Natural killer cell (primary cell): ENCODE data around the gene LMX1A. TPM values are rescaled to one million over a fixed set of nuclear protein-coding genes. Genes with fewer than 3 reads are reported as not detected.

Source experiments
- ATAC-seq, 3 donors: fragments of 150-1000 bp in 2 of 3; fragments of 200-7000 bp in 1 of 3; cut with Tn5 transposase; 1 replicate in 1 of 3; 2 replicates in 2 of 3; pipeline ENCODE4 v1.10.0; 2021; ENCODE audit warnings: mild to moderate bottlenecking in 2 of 3, moderate library complexity in 2 of 3
- DNase-seq, 2 donors: peaks; one replicate each; pipeline versions ENCODE4 v3.0.0 to v3.0.0-alpha.2; 2013 to 2021; ENCODE audit warnings: mixed read lengths in 1 of 2
- H3K27ac ChIP-seq: one replicate; pipeline ENCODE4 v1.5.1; 2013; ENCODE audit warnings: mild to moderate bottlenecking, low read length
- H3K27me3 ChIP-seq: one replicate; pipeline ENCODE4 v1.6.1; 2013; ENCODE audit warnings: low read length; ENCODE audit not compliant: control insufficient read depth, insufficient read depth
- H3K36me3 ChIP-seq: one replicate; pipeline ENCODE4 v1.6.1; 2013; ENCODE audit warnings: low read length; ENCODE audit not compliant: control insufficient read depth, insufficient read depth
- H3K4me1 ChIP-seq: one replicate; pipeline ENCODE4 v1.6.1; 2013; ENCODE audit warnings: low read length; ENCODE audit not compliant: control insufficient read depth, insufficient read depth
- H3K4me3 ChIP-seq: one replicate; pipeline ENCODE4 v1.5.1; 2013; ENCODE audit warnings: low read length
- H3K9me3 ChIP-seq: one replicate; pipeline ENCODE4 v1.6.1; 2013; ENCODE audit warnings: low read length; ENCODE audit not compliant: control insufficient read depth, insufficient read depth
- H3K27ac Mint-ChIP-seq, 2 donors: one replicate each; pipeline ENCODE4 v1.8.0; 2022; ENCODE audit warnings: mild to moderate bottlenecking in 2 of 2, mixed read lengths in 2 of 2, moderate library complexity in 1 of 2
- H3K27me3 Mint-ChIP-seq, 2 donors: one replicate each; pipeline ENCODE4 v1.8.0; 2022; ENCODE audit warnings: low read depth in 2 of 2, mixed read lengths in 2 of 2
- H3K36me3 Mint-ChIP-seq: one replicate; pipeline ENCODE4 v1.8.0; 2022; ENCODE audit warnings: mixed read lengths
- H3K4me1 Mint-ChIP-seq, 2 donors: one replicate each; pipeline ENCODE4 v1.8.0; 2022; ENCODE audit warnings: mixed read lengths in 2 of 2
- H3K4me3 Mint-ChIP-seq: one replicate; pipeline ENCODE4 v1.8.0; 2022; ENCODE audit warnings: mild to moderate bottlenecking, moderate library complexity, mixed read lengths
- H3K9me3 Mint-ChIP-seq, 2 donors: one replicate each; pipeline ENCODE4 v1.8.0; 2022; ENCODE audit warnings: mixed read lengths in 2 of 2
- WGBS: methylation state at CpG from one replicate; pipeline ENCODE4 v1.1.7; 2013; ENCODE audit warnings: missing lambda C conversion rate; ENCODE audit not compliant: insufficient coverage; 5-methylcytosine and 5-hydroxymethylcytosine counted together
- intact Hi-C: fragments of 100-400 bp; cut with micrococcal nuclease; formaldehyde crosslinking; loops from one replicate; pipeline ENCODE4 v1.14.2; 2022
- total RNA-seq, 4 donors: library from RNA; stranded (reverse); fragments of 120-200 nt in 1 of 4; gene quantifications; one replicate each; pipeline versions ENCODE4 v1.2.3 to v1.2.4, GENCODE V29; 2013 to 2022
- TF ChIP-seq, protein P1 (sequence below): fragments of 200-600 bp; IDR thresholded peaks from one replicate; pipeline ENCODE4 v1.8.0; 2022; ENCODE audit warnings: antibody characterized with exemption

Gene LMX1A
- total RNA-seq, 3 donors from 2014 or later (not counting 1 experiment from before 2014, with no cell fraction given): not detected

DNA sequence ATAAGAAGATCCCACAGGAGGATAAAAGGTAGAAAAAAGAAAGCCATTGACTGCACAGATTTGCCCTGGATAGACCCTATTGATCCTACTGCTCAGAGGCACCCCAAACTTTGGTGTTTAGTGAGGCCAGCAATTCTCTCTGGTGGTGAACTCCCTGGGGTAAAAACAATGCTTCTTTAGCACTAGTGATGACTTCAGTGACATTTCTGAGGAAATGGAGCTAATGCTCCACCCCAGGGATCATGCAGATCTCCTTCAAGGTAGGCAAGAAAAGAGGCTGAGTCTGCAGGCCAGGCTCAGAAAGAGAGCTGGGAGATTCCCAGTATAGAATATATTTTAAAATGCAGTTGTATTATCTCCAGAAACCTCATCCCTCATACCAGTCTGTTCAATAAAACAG lies 140.3 kb downstream of the LMX1A start:
- H3K4me3 ChIP-seq: no peak overlapping the region
- H3K27ac ChIP-seq: no peak overlapping the region
- Mint-ChIP-seq H3K27ac (no peak overlapping the region), H3K9me3 (no peaks in the 10 kb centered on the region), H3K4me1 (no peaks in the 10 kb centered on the region), H3K4me3 (no peak overlapping the region), H3K36me3 (no peaks in the 10 kb centered on the region), H3K27me3 (peaks cover 9 to 14% of the 10 kb centered on the region in 2 donors)
- no peaks in the 10 kb centered on the region for H3K9me3 ChIP-seq
- no peak for ATAC-seq
- intact Hi-C loops: no loop called here
- no peaks in the 10 kb centered on the region for H3K36me3 ChIP-seq
- peaks cover 3% of the 10 kb centered on the region for H3K27me3 ChIP-seq
- no peaks in the 10 kb centered on the region for H3K4me1 ChIP-seq
- DNase-seq: no peak
- TF ChIP-seq, protein P1, sequence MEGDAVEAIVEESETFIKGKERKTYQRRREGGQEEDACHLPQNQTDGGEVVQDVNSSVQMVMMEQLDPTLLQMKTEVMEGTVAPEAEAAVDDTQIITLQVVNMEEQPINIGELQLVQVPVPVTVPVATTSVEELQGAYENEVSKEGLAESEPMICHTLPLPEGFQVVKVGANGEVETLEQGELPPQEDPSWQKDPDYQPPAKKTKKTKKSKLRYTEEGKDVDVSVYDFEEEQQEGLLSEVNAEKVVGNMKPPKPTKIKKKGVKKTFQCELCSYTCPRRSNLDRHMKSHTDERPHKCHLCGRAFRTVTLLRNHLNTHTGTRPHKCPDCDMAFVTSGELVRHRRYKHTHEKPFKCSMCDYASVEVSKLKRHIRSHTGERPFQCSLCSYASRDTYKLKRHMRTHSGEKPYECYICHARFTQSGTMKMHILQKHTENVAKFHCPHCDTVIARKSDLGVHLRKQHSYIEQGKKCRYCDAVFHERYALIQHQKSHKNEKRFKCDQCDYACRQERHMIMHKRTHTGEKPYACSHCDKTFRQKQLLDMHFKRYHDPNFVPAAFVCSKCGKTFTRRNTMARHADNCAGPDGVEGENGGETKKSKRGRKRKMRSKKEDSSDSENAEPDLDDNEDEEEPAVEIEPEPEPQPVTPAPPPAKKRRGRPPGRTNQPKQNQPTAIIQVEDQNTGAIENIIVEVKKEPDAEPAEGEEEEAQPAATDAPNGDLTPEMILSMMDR: no peak

DNA sequence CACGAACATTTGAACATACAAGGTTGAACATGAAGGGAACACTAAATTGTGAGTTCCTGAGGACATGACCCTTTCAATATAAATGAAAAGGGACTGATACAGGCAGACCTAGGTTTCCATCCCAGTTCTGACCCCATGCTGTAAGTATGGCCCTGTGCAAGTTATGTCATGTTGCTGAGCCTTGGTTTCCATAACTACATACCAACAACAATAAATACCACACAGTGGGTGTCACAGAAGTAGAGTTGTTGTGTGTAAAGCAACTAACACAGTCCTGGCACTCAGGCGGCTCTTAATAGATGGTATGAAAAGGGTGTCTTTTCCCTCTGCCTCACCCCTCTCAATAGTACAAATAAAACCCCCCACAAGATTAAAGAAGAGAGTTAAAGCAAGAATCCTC lies 140.8 kb downstream of the LMX1A start:
- H3K9me3 Mint-ChIP-seq: no peaks in the 10 kb centered on the region
- no peak overlapping the region for H3K27ac ChIP-seq
- TF ChIP-seq, protein P1: no peak
- no peak overlapping the region for H3K27ac Mint-ChIP-seq
- H3K4me3 ChIP-seq: no peak overlapping the region
- H3K4me1 Mint-ChIP-seq: no peaks in the 10 kb centered on the region
- H3K27me3 Mint-ChIP-seq: peaks cover 9 to 14% of the 10 kb centered on the region in 2 donors
- ATAC-seq (no peak), DNase-seq (no peak)
- H3K36me3 Mint-ChIP-seq: no peaks in the 10 kb centered on the region
- no peaks in the 10 kb centered on the region for H3K36me3 ChIP-seq
- H3K9me3 ChIP-seq: no peaks in the 10 kb centered on the region
- H3K27me3 ChIP-seq: peaks cover 3% of the 10 kb centered on the region
- 100% methylated on average over 1 of the region's 2 CpGs for WGBS
- H3K4me1 ChIP-seq: no peaks in the 10 kb centered on the region
- intact Hi-C loops: no loop called here
- H3K4me3 Mint-ChIP-seq: no peak overlapping the region

DNA sequence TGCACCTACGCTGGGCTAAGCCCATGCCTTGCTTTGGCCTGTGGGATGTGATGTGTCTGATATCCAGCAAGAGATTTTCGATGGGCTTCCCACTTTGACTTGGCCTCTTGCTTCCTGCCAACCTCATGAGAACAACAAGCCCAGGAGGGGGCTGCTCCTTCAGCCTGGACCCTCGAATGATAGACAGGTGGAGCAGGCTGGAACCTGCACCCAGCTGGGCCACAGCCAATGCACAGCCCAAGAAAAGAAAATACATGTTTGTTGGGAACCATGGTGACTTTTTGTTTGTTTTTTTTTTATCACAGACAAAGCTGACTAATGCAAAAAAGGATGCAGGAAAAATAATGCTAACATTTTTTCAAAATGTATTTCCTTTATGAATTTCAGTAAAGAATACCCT lies 144.3 kb downstream of the LMX1A start:
- no peak overlapping the region for H3K4me3 Mint-ChIP-seq
- 65% methylated on average over 3 of the region's 3 CpGs for WGBS

More for the DNA sequence above, 144.3 kb downstream of the LMX1A start:
- intact Hi-C loops: no loop called here
- H3K36me3 Mint-ChIP-seq: no peaks in the 10 kb centered on the region
- Histone ChIP-seq H3K4me1 (no peaks in the 10 kb centered on the region), H3K36me3 (no peaks in the 10 kb centered on the region), H3K9me3 (no peaks in the 10 kb centered on the region), H3K27ac (no peak overlapping the region), H3K27me3 (no peaks in the 10 kb centered on the region), H3K4me3 (no peak overlapping the region)
- H3K27me3 Mint-ChIP-seq: peaks cover 0 to 8% of the 10 kb centered on the region in 2 donors
- no peaks in the 10 kb centered on the region for H3K4me1 Mint-ChIP-seq
- TF ChIP-seq, protein P1: no peak
- DNase-seq (no peak), ATAC-seq (no peak)
- no peak overlapping the region for H3K27ac Mint-ChIP-seq
- H3K9me3 Mint-ChIP-seq: no peaks in the 10 kb centered on the region
